Mammary epithelial cell (primary cell): ENCODE results near the gene MUC4.

Experiments
- CTCF ChIP-seq, 2 donors: IDR thresholded peaks in 1 of 2; conservative IDR thresholded peaks in 1 of 2; 2 replicates each; pipeline ENCODE4 v1.5.1; 2011 to 2012; ENCODE audit warnings: inconsistent platforms in 2 of 2, low read length in 2 of 2, mild to moderate bottlenecking in 2 of 2, control low read depth in 1 of 2, low read depth in 1 of 2; ENCODE audit not compliant: insufficient read depth in 1 of 2; ENCODE audit errors: extremely low read depth in 1 of 2
- EZH2 ChIP-seq: IDR thresholded peaks from 2 replicates; pipeline ENCODE4 v1.6.1; 2012; ENCODE audit warnings: low read length, inconsistent platforms, borderline replicate concordance

- no peak for TF ChIP-seq EZH2
- TF ChIP-seq CTCF (conservative IDR thresholded peaks at IDR 0.05 in 1 of 2, IDR thresholded peaks at IDR 0.05 in 1 of 2; ENCODE audit: extremely low read depth in 1 of 2, insufficient read depth in 1 of 2, low read depth in 1 of 2, low read length in 2 of 2) = no peak
These were observed 11.5 kb downstream of the MUC4 start for GRCh38 chr3:195800240-195800639.
